NB4 (cell line): ENCODE results near the gene ADIPOQ.

Source experiments
- MYC ChIP-seq: IDR thresholded peaks from 2 replicates; pipeline ENCODE4 v1.6.1; 2011; ENCODE audit warnings: low read depth, low read length
- POLR2A ChIP-seq: IDR thresholded peaks from 2 replicates; pipeline ENCODE4 v1.6.1; 2011; ENCODE audit warnings: mild to moderate bottlenecking; ENCODE audit not compliant: insufficient read length; ENCODE audit errors: extremely low read depth
- TF ChIP-seq, protein P1 (sequence below): IDR thresholded peaks from one replicate; pipeline ENCODE4 v1.5.1; 2012; ENCODE audit warnings: low read depth, low read length
- TF ChIP-seq, protein P2 (sequence below): IDR thresholded peaks from 2 replicates; pipeline ENCODE4 v1.6.1; 2011; ENCODE audit warnings: low read depth, low read length

DNA sequence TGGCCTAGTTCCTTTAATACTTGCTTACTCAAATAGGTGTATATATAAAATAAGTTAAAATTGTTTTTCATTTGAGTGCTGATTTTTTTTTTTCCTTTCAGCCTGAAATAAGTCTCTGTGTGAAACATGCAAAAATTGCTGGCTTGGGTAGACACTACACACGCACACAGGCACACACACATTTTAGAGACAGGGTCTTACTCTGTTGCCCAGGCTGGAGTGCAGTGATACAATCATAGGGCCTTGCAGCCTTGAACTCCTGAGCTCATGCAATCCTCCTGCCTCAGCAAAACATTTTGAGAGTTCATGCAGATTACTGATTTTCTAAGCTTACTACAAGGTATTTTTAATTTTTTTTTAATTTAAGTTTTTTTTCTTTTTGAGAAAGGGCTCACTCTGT is 23.6 kb upstream of the ADIPOQ start:
- TF ChIP-seq, protein P1, sequence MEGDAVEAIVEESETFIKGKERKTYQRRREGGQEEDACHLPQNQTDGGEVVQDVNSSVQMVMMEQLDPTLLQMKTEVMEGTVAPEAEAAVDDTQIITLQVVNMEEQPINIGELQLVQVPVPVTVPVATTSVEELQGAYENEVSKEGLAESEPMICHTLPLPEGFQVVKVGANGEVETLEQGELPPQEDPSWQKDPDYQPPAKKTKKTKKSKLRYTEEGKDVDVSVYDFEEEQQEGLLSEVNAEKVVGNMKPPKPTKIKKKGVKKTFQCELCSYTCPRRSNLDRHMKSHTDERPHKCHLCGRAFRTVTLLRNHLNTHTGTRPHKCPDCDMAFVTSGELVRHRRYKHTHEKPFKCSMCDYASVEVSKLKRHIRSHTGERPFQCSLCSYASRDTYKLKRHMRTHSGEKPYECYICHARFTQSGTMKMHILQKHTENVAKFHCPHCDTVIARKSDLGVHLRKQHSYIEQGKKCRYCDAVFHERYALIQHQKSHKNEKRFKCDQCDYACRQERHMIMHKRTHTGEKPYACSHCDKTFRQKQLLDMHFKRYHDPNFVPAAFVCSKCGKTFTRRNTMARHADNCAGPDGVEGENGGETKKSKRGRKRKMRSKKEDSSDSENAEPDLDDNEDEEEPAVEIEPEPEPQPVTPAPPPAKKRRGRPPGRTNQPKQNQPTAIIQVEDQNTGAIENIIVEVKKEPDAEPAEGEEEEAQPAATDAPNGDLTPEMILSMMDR, result no peak
- TF ChIP-seq, protein P2, sequence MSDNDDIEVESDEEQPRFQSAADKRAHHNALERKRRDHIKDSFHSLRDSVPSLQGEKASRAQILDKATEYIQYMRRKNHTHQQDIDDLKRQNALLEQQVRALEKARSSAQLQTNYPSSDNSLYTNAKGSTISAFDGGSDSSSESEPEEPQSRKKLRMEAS, result no peak
- no peak for TF ChIP-seq POLR2A
- TF ChIP-seq MYC, result no peak
